ENCODE measurements around the gene SLC16A3. TPM values are rescaled to one million over a fixed set of nuclear protein-coding genes. Genes with fewer than 3 reads are reported as not detected.

The SLC16A3 gene
- total RNA-seq, 1 donor from 2014 or later = 10.0 TPM

DNA sequence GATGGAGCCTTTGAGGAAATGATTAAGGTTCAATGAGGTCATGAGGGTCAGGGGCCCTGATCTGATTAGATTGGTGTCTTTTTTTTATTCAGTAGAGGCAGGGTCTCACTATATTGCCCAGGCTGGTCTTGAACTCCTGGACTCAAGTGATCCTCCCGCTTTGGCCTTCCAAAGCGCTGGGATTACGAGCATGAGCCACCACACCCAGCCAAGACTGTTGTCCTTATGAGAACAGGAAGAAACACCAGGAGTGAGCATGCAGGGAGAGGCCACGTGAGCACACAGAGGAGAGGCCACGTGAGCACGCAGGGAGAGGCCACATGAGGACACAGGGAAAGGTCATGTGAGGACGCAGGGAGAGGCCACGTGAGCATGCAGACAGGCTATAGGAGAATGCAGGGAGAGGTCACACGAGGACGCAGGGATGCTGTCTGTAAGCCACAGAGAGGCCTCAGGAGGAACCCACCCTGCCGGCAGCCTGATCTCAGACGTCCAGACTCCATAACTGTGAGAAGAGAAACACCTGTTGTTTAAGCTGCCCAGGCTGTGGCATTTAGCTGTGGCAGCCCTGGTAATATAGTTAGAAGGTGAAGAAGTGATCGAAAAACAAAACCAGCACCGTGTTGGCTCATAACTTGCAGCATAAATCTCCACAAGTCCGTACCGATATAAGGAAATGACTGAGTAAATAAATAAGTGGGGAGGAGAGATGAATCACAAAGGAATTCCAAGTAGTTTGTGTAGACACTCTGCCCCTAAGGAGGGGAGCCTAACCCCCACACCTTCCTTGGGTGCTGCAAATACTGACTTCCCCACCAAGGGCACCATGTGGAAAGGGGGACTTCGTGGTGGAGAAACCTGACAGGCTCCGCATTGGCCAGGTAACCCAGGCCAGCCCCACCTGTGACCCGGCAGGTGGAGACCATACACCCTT is 59.3 kb downstream of the SLC16A3 start:
- ATAC-seq (ENCODE audit: poor library complexity) (peak; percentile 33), DNase-seq (peak; percentile 87)
- intact Hi-C loops (cut with DNase I) = no loop called here

Small RNA genes within 50 kb of the gene (microRNA-seq; reads per million reads assigned to microRNA genes)
- gene MIR6787 = not detected

Other genes with a start within 250 kb of the SLC16A3 start
- gene CENPX, start 206.2 kb upstream of the SLC16A3 start, total RNA-seq = 27.8 TPM
- gene LRRC45, start 205.7 kb upstream of the SLC16A3 start, total RNA-seq = 4.7 TPM
- 0.97 TPM for gene RAC3, start 197.4 kb upstream of the SLC16A3 start, total RNA-seq
- 178 TPM for gene DCXR, start 191.3 kb upstream of the SLC16A3 start, total RNA-seq
- 20.5 TPM for gene RFNG, start 177.2 kb upstream of the SLC16A3 start, total RNA-seq
- gene GPS1, start 177.1 kb upstream of the SLC16A3 start, total RNA-seq = 86.5 TPM
- 57.9 TPM for gene DUS1L, start 163.2 kb upstream of the SLC16A3 start, total RNA-seq
- gene FASN, start 130.8 kb upstream of the SLC16A3 start, total RNA-seq = 23.0 TPM
- 8.6 TPM for gene CCDC57, start 16.2 kb upstream of the SLC16A3 start, total RNA-seq
- gene CSNK1D, start 44.7 kb downstream of the SLC16A3 start, total RNA-seq = 54.4 TPM
- gene CD7, start 88.6 kb downstream of the SLC16A3 start, total RNA-seq = 0.75 TPM
- gene SECTM1, start 104.7 kb downstream of the SLC16A3 start, total RNA-seq = 4.3 TPM
- gene TEX19, start 130.2 kb downstream of the SLC16A3 start, total RNA-seq = not detected
- gene UTS2R, start 142.7 kb downstream of the SLC16A3 start, total RNA-seq = 0.81 TPM
- gene HEXD, start 189.3 kb downstream of the SLC16A3 start, total RNA-seq = 14.8 TPM
- gene OGFOD3, start 189.5 kb downstream of the SLC16A3 start, total RNA-seq = 29.9 TPM
- gene CYBC1, start 221.7 kb downstream of the SLC16A3 start, total RNA-seq = 26.6 TPM
- gene NARF, start 229.7 kb downstream of the SLC16A3 start, total RNA-seq = 73.4 TPM

All from Right ventricle myocardium superior (tissue), 1 donor.